Stimulated activated CD4-positive, alpha-beta T cell treated with anti-CD3 and anti-CD28 coated beads, Interleukin-1b, Interleukin-23, amount 100 ng/mL, for 24 hours (primary cell): ENCODE data around the gene NFIX.

Experiments
- DNase-seq, 4 experiments: peaks; one replicate each; pipeline ENCODE4 v3.0.0-alpha.2; 2020; ENCODE audit warnings: low read depth in 4 of 4, low spot score in 1 of 4

Gene NFIX

DNA sequence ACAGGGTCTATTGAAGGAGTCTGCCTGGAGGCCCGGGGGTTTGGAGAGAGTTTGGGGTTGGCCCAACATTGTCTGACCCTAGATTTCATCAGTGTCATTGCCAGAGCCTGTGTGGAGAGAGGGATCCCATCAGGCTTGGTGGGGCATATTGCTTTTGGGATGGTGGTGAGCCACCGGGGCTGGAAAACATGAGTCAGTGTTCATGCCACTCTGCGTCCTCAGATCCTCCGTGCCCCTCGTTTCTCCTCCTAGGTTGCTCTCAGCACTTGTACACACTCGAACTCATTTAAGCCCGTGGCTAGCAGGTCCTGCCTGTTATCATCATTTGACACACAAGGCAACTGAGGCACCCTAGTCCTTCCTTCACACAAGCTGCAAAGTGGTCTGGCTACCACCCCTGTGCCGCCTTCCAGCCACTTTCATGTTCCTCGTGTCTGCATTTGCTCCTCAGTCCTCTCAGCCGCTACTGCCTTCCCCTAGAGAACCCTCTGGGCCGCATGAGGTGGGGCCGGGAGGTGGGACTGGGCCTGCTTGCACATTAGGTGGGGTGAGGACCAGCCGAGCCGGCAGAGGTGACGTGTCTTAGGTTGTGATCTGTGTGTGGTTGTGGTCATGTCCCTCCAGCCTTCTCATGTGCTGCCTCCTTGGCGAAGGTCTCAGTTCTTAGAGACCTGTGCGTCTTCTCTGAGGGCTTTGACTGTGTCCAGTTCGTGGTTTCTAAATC, 126.4 kb downstream of the NFIX start:
- DNase-seq, result no peak

- no peak for DNase-seq
Observed at GRCh38 chr19:13122275-13122878, 127.1 kb downstream of the NFIX start.

GRCh38 chr19:13122980-13123957, 128.0 kb downstream of the NFIX start:
- DNase-seq, result no peak

- DNase-seq, result no peak
Observed at GRCh38 chr19:13127051-13127450, 131.8 kb downstream of the NFIX start.

DNA sequence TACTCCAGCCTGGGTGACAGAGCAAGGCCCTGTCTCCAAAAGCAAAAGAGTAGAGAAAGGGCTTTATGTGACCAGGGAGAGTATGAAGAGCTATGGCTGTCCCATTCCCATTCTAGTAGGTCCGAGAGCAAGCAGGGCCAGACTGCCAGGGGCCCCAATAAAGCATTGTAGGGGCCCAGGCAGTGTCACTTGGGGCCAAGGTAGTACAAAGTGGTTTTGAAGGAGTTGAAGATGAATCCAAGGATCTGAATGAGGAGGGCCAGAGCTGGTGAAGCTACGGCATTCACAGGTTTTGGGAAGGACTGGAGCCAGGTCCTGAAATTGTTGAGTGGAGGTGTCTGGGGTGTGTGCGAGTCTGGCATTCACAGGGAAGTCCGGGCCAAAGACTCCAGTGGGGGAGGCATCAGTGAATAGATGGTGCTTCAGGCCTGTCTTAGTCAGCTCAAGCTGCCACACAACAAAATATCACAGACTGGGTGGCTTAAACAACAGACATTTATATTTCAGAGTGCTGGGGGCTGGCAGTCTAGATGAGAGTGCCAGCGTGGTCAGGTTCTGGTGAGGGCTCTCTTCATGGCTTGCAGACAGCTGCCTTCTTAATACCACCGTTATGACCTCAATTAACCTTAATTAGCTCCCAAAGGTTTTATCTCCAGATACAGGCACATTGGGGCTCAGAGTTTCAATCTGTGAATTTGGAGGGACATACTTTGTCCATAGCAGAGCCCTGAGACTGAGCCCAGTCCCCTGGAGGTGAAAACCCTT, 132.7 kb downstream of the NFIX start:
- DNase-seq, result no peak

- no peak for DNase-seq
Observed at GRCh38 chr19:13128583-13128982, 133.3 kb downstream of the NFIX start.

GRCh38 chr19:13129384-13129783, 134.1 kb downstream of the NFIX start:
- DNase-seq, result no peak

GRCh38 chr19:13130886-13131490, 135.7 kb downstream of the NFIX start:
- DNase-seq, result no peak

DNA sequence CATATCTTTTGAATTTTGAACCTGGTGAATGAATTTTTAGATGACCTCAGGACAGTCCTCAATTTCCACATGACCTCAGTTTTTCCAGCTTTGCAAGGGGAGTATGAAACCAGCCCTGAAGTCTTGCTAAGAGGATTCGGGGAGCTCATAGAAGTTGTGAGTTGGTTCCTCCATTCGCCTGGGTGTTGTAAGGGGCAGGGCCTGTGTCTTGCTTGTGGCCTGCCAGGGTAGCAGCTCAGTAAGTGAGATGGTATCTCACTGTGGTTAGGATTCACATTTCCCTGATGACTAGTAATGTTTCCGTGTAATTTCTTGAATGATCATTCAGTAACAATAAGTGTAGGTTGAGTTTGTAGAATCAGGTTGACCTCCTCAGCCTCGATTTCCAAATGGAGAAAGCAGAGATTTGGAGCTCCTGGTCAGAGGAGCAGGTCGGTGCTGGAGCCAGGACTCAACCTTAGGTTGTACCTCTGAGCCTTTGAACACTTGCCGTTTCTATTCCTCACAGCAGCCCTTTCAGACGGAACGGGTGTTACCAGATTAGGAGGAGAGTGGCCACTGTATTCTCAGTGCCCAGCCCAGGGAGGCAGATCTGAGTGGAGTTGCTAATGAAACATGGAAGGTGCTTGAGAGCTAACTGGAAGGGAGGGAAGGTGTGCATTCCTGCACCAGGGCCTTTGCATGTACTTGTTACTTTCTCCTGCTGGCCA, 137.4 kb downstream of the NFIX start:
- DNase-seq, result peak in 1 of 4 experiments; percentile 71

GRCh38 chr19:13133241-13133870, 138.1 kb downstream of the NFIX start:
- DNase-seq, result no peak

- DNase-seq, result no peak
Observed at GRCh38 chr19:13134626-13135025, 139.4 kb downstream of the NFIX start.

DNA sequence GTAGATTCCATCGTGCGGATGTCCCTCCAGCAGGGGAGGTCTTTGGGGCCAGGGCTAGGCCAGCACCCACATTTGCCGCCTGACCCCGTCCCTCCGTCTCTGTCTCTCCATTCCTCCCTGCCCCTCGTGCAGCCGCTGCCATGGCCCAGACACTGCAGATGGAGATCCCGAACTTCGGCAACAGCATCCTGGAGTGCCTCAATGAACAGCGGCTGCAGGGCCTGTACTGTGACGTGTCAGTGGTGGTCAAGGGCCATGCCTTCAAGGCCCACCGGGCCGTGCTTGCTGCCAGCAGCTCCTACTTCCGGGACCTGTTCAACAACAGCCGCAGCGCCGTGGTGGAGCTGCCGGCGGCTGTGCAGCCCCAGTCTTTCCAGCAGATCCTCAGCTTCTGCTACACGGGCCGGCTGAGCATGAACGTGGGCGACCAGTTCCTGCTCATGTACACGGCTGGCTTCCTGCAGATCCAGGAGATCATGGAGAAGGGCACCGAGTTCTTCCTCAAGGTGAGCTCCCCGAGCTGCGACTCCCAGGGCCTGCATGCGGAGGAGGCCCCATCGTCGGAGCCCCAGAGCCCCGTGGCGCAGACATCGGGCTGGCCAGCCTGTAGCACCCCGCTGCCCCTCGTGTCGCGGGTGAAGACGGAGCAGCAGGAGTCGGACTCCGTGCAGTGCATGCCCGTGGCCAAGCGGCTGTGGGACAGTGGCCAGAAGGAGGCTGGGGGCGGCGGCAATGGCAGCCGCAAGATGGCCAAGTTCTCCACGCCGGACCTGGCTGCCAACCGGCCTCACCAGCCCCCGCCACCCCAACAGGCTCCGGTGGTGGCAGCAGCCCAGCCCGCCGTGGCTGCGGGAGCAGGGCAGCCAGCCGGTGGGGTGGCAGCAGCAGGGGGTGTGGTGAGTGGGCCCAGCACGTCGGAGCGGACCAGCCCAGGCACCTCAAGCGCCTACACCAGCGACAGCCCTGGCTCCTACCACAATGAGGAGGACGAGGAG, 140.1 kb downstream of the NFIX start:
- DNase-seq, result no peak

GRCh38 chr19:13137290-13137794, 142.1 kb downstream of the NFIX start:
- DNase-seq, result no peak

DNA sequence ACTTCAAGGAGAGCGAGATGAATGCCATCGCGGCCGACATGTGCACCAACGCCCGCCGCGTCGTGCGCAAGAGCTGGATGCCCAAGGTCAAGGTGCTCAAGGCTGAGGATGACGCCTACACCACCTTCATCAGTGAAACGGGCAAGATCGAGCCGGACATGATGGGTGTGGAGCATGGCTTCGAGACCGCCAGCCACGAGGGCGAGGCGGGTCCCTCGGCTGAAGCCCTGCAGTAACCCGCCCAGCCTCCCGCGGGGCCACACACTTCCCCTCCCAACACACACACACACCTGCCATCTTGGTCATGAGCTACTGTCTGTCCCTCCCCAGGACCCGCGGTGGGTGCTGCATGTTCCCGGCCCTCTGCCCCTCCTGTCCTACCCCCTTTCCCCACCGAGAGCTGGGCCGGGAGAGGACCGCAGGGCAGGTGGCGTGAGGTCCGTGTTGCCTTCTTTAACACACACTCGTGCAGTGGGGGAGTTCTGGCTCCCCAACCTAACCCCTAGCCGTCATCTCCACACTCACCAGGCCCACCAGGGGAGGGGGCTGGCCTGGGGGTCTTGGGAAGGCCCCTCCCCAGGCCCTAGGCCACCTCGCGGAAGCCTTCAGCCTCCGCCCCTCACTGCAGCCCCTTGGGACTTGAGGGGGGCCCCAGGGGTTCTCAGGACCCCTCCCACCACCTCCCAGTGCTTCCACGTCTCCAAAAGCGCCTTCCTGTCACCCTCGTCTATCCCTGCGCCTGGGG, 143.1 kb downstream of the NFIX start:
- DNase-seq, result no peak

GRCh38 chr19:13138916-13139198, 143.6 kb downstream of the NFIX start:
- no peak for DNase-seq

GRCh38 chr19:13139633-13140311, 144.5 kb downstream of the NFIX start:
- DNase-seq, result no peak
